T-helper 17 cell (primary cell): ENCODE results near the gene FTL. TPM values are rescaled to one million over a fixed set of nuclear protein-coding genes. Genes with fewer than 3 reads are reported as not detected.

Experiments
- total RNA-seq, 4 donors: library from RNA in 2 of 4; stranded (reverse) in 2 of 4; gene quantifications; one replicate each; pipeline ENCODE4 v1.2.3 and lab custom pipeline; 2022 to 2026

Gene FTL
- total RNA-seq, 2 donors from 2014 or later = 612 to 898 TPM

Other genes starting within 250 kb of the FTL start
- under 1 TPM; 0.42 to 0.60 TPM for gene MAMSTR, start 245.6 kb upstream of the FTL start, total RNA-seq
- under 1 TPM; 0.10 to 0.12 TPM for gene RASIP1, start 224.7 kb upstream of the FTL start, total RNA-seq
- gene IZUMO1, start 218.4 kb upstream of the FTL start, total RNA-seq = not detected
- gene FUT1, start 212.7 kb upstream of the FTL start, total RNA-seq = under 1 TPM; 0.07 to 0.16 TPM
- gene FGF21, start 209.8 kb upstream of the FTL start, total RNA-seq = not detected
- gene BCAT2, start 154.3 kb upstream of the FTL start, total RNA-seq = 10 to 100 TPM; 14.0 to 14.6 TPM
- gene HSD17B14, start 128.8 kb upstream of the FTL start, total RNA-seq = under 1 TPM in 1 of 2 donors, not detected in 1; 0.44 TPM
- 1 to 10 TPM in 1 of 2 donors, under 1 TPM in 1; 0.42 to 3.0 TPM for gene PLEKHA4, start 96.7 kb upstream of the FTL start, total RNA-seq
- gene PPP1R15A, start 92.9 kb upstream of the FTL start, total RNA-seq = 1,000 to 10,000 TPM in 1 of 2 donors, 100 to 1,000 TPM in 1; 954 to 1,165 TPM
- gene TULP2, start 66.6 kb upstream of the FTL start, total RNA-seq = not detected
- 100 to 1,000 TPM; 118 to 135 TPM for gene NUCB1, start 65.0 kb upstream of the FTL start, total RNA-seq
- gene DHDH, start 31.6 kb upstream of the FTL start, total RNA-seq = under 1 TPM; 0.50 to 0.86 TPM
- gene BAX, start 10.4 kb upstream of the FTL start, total RNA-seq = 100 to 1,000 TPM in 1 of 2 donors, 10 to 100 TPM in 1; 89.2 to 104 TPM
- 10 to 100 TPM; 21.6 to 24.2 TPM for gene GYS1, start 28.0 kb downstream of the FTL start, total RNA-seq
- gene RUVBL2, start 28.6 kb downstream of the FTL start, total RNA-seq = 10 to 100 TPM; 20.2 to 25.5 TPM
- not detected for gene LHB, start 51.8 kb downstream of the FTL start, total RNA-seq
- not detected for gene CGB3, start 59.0 kb downstream of the FTL start, total RNA-seq
- gene CGB2, start 66.6 kb downstream of the FTL start, total RNA-seq = not detected
- gene CGB1, start 71.6 kb downstream of the FTL start, total RNA-seq = not detected
- gene CGB5, start 78.5 kb downstream of the FTL start, total RNA-seq = not detected
- gene CGB8, start 83.8 kb downstream of the FTL start, total RNA-seq = not detected
- not detected for gene CGB7, start 92.4 kb downstream of the FTL start, total RNA-seq
- gene NTF4, start 99.5 kb downstream of the FTL start, total RNA-seq = not detected
- gene KCNA7, start 107.4 kb downstream of the FTL start, total RNA-seq = not detected
- 100 to 1,000 TPM; 352 to 394 TPM for gene SNRNP70, start 120.1 kb downstream of the FTL start, total RNA-seq
- gene LIN7B, start 149.1 kb downstream of the FTL start, total RNA-seq = 1 to 10 TPM; 4.7 to 5.2 TPM
- gene C19orf73, start 153.8 kb downstream of the FTL start, total RNA-seq = 1 to 10 TPM; 3.6 to 3.9 TPM
- gene PPFIA3, start 154.2 kb downstream of the FTL start, total RNA-seq = 1 to 10 TPM; 2.6 to 3.9 TPM
- not detected for gene HRC, start 190.1 kb downstream of the FTL start, total RNA-seq
- under 1 TPM in 1 of 2 donors, not detected in 1; 0.25 TPM for gene TRPM4, start 192.5 kb downstream of the FTL start, total RNA-seq